Tibial artery (tissue), 4 donors: ENCODE data around the gene BTBD9.

Experiments used
- DNase-seq, 2 donors: peaks; one replicate each; pipeline ENCODE4 v3.0.0-alpha.2; 2019
- H3K27ac ChIP-seq, 2 donors: fragments of 200-600 bp; sonication (generic) in 1 of 2; 1 replicate in 1 of 2; 2 replicates in 1 of 2; pipeline ENCODE4 v1.5.1; 2018 to 2019; ENCODE audit warnings: mild to moderate bottlenecking in 1 of 2
- H3K27me3 ChIP-seq, 2 donors: fragments of 200-600 bp; sonication (generic) in 1 of 2; one replicate each; pipeline versions ENCODE4 v1.5.1 to v1.6.0; 2016 to 2019
- H3K36me3 ChIP-seq, 3 donors: fragments of 200-600 bp; sonication (generic) in 2 of 3; one replicate each; pipeline ENCODE4 v1.5.1; 2016 to 2019; ENCODE audit warnings: mild to moderate bottlenecking in 2 of 3
- H3K4me1 ChIP-seq, 4 donors: fragments of 200-600 bp; sonication (generic) in 2 of 4; 1 replicate in 3 of 4; 2 replicates in 1 of 4; pipeline ENCODE4 v1.5.1; 2016 to 2019
- H3K4me3 ChIP-seq, 2 donors: fragments of 200-600 bp; sonication (generic) in 1 of 2; 1 replicate in 1 of 2; 2 replicates in 1 of 2; pipeline ENCODE4 v1.5.1; 2018 to 2019; ENCODE audit warnings: mild to moderate bottlenecking in 2 of 2
- H3K9me3 ChIP-seq, 3 donors: fragments of 200-600 bp; sonication (generic) in 1 of 3; one replicate each; pipeline ENCODE4 v1.5.1; 2016 to 2019
- intact Hi-C: fragments of 100-400 bp; cut with DNase I; formaldehyde crosslinking; loops from one replicate; pipeline ENCODE4 v1.15.0; 2023; ENCODE audit warnings: low total_unique reads
- TF ChIP-seq, protein P1 (sequence below), 2 experiments: fragments of 200-600 bp in 1 of 2; fragments of 450-650 bp in 1 of 2; IDR thresholded peaks; one replicate each; pipeline ENCODE4 v1.5.1; 2017 to 2019; ENCODE audit warnings: antibody characterized with exemption in 2 of 2, mild to moderate bottlenecking in 1 of 2, moderate library complexity in 1 of 2

Gene BTBD9

DNA sequence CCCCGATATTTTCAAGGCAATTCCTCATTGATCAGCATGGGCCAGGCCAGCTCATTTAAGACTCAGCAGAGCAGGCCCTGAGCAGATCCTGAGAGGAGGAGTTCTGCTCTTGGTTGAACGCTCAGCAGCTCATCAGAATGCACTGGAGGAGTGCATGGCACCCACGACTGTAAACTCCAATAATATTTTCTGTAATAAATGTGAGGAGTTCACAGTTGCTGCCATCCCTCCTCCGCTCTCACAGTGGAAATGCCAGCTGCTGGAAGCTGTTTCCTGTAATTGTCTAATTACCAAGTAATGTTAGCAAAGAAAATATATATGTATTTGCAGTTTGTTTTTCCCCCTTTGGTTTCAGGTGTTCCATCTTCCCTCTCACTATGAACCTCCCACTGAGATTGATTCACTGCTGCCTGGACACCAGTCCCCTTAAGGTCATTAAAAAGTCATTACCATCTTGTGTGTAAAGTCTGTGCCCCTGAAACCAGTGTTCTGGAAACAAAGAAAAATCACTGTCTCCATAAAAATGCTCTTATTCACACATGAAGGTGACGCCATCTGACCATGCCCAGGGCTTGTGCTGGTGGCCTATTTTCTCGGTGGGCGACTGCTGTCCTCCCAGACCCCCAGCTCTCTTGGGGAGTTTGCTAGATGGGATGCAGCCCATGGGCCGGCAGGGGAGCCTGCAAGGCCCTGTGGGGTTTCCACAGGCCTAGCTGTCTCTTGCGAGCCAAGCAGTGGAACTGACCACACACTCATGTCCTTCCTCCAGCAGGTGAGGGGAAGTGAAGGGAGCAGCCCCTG lies 446.0 kb downstream of the BTBD9 start:
- TF ChIP-seq, protein P1, sequence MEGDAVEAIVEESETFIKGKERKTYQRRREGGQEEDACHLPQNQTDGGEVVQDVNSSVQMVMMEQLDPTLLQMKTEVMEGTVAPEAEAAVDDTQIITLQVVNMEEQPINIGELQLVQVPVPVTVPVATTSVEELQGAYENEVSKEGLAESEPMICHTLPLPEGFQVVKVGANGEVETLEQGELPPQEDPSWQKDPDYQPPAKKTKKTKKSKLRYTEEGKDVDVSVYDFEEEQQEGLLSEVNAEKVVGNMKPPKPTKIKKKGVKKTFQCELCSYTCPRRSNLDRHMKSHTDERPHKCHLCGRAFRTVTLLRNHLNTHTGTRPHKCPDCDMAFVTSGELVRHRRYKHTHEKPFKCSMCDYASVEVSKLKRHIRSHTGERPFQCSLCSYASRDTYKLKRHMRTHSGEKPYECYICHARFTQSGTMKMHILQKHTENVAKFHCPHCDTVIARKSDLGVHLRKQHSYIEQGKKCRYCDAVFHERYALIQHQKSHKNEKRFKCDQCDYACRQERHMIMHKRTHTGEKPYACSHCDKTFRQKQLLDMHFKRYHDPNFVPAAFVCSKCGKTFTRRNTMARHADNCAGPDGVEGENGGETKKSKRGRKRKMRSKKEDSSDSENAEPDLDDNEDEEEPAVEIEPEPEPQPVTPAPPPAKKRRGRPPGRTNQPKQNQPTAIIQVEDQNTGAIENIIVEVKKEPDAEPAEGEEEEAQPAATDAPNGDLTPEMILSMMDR (IDR thresholded peaks at IDR 0.05), result no peak
- H3K9me3 ChIP-seq, result no peaks in the 10 kb centered on the region
- no peak for DNase-seq
- H3K4me3 ChIP-seq, result no peak overlapping the region
- intact Hi-C loops, result no loop called here
- no peak overlapping the region for H3K27ac ChIP-seq
- H3K4me1 ChIP-seq, result no peaks in the 10 kb centered on the region
- H3K27me3 ChIP-seq, result no peaks in the 10 kb centered on the region
- H3K36me3 ChIP-seq, result no peaks in the 10 kb centered on the region

DNA sequence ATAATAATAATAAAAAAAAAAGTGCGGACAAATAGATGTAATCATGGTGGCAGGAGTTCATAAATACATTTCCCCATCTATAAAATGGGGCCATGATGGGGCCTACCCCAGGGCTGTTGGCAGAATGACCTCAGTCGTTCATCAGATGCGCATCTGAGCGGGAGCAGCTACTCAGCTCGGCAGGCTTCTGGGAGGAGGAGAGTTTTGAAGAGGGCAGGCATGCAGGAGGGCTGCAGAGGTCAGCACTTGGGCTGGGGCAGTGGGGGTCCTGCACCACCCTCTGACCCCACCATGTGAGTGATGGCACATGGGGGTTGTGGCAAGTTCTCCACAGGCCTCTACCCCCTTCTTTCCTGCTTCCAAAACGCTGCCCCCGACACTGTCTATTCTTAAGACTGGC lies 446.7 kb downstream of the BTBD9 start:
- no peak overlapping the region for H3K4me3 ChIP-seq
- no peak overlapping the region for H3K27ac ChIP-seq
- no peaks in the 10 kb centered on the region for H3K36me3 ChIP-seq
- intact Hi-C loops, result no loop called here
- TF ChIP-seq, protein P1 (IDR thresholded peaks at IDR 0.05), result no peak
- no peaks in the 10 kb centered on the region for H3K4me1 ChIP-seq
- DNase-seq, result no peak
- no peaks in the 10 kb centered on the region for H3K27me3 ChIP-seq
- H3K9me3 ChIP-seq, result no peaks in the 10 kb centered on the region

DNA sequence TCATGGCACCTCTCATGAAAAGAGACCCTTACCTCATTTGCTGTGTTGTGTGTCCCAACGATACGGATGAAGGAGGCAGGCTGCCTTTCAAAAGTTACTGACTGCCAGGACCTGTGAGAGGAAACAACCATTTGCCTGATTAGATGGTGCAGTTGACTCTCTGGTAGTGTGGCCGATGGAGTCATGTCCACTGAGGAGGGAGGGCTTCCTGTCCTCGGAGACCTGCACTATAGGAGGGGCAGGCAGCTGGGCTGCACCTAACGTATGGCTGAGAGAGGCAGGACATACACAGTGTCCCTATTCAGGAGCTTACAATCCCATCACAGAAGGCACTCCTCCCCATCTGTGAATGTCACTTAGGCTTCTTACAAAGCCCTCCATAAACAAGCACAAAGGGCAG lies 447.2 kb downstream of the BTBD9 start:
- DNase-seq, result no peak

DNA sequence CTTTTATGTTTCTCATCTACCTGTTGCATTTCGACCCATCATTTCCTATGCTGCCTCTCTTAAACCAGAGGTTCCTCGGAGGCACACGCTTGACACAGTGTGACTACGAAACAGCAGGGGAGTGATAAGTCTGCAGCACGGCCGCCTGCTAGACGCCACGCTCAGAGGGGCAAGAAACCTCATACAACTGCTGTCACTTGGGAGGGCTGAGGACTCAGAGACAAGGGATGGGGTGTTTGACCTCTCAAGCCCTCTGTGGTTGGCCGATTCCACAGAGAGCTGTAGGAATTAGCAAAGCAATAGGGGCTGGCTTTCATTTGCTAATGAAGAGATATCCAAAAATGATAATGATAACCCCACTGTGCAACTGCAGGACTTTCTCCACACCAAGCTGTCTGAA lies 447.7 kb downstream of the BTBD9 start:
- TF ChIP-seq, protein P1 (IDR thresholded peaks at IDR 0.05), result no peak
- DNase-seq, result no peak
- Histone ChIP-seq H3K27ac (no peak overlapping the region), H3K4me1 (no peaks in the 10 kb centered on the region), H3K27me3 (no peaks in the 10 kb centered on the region), H3K4me3 (no peak overlapping the region), H3K9me3 (no peaks in the 10 kb centered on the region), H3K36me3 (no peaks in the 10 kb centered on the region)
- intact Hi-C loops, result no loop called here

More for the DNA sequence above, 447.2 kb downstream of the BTBD9 start:
- H3K4me3 ChIP-seq, result no peak overlapping the region
- H3K36me3 ChIP-seq, result no peaks in the 10 kb centered on the region
- no peaks in the 10 kb centered on the region for H3K4me1 ChIP-seq
- H3K27me3 ChIP-seq, result no peaks in the 10 kb centered on the region
- TF ChIP-seq, protein P1 (IDR thresholded peaks at IDR 0.05), result no peak
- intact Hi-C loops, result no loop called here
- H3K27ac ChIP-seq, result no peak overlapping the region
- H3K9me3 ChIP-seq, result no peaks in the 10 kb centered on the region

DNA sequence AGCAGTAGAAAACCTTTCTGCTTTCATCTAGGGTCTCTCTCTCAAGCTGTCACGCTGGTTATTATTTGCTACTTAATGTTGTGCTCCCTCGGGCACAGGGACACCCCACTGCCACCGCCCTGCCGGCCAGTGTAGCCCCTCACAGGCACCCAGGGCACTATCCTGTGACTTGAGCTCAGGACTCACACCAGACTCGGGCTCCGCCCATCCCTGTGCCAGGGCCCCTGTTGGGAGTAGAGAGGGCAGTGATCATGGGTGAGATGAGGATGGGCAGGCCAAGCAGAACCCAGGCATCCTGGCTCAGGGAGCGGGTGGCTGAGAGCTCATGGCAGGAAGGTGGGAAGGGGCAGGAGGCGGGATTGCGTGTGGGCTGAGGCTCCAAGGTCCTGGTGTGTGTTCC lies 448.3 kb downstream of the BTBD9 start:
- intact Hi-C loops, result no loop called here
- DNase-seq, result no peak
- Histone ChIP-seq H3K4me3 (no peak overlapping the region), H3K27me3 (no peaks in the 10 kb centered on the region), H3K4me1 (no peaks in the 10 kb centered on the region), H3K27ac (no peak overlapping the region), H3K36me3 (no peaks in the 10 kb centered on the region), H3K9me3 (no peaks in the 10 kb centered on the region)
- TF ChIP-seq, protein P1 (IDR thresholded peaks at IDR 0.05), result no peak
